H9 (cell line): ENCODE data around the gene LRIG1. TPM values are rescaled to one million over a fixed set of nuclear protein-coding genes. Genes with fewer than 3 reads are reported as not detected.

Source experiments
- DNase-seq: peaks from one replicate; pipeline ENCODE4 v3.0.0-alpha.2; 2017
- H2AFZ ChIP-seq: one replicate; pipeline ENCODE4 v1.6.1; 2013; ENCODE audit warnings: mild to moderate bottlenecking, low read length, control low read depth, moderate library complexity
- H2AK5ac ChIP-seq: 2 replicates; pipeline ENCODE4 v1.6.1; 2013; ENCODE audit warnings: low read length, control low read depth, mixed read lengths; ENCODE audit not compliant: insufficient read length
- H2BK120ac ChIP-seq: one replicate; pipeline ENCODE4 v1.6.1; 2013; ENCODE audit warnings: low read depth, mild to moderate bottlenecking, low read length, control low read depth, inconsistent platforms; ENCODE audit not compliant: poor library complexity, severe bottlenecking
- H2BK12ac ChIP-seq: 2 replicates; pipeline ENCODE4 v1.6.1; 2013; ENCODE audit warnings: low read length, control low read depth, mixed read lengths, low read depth; ENCODE audit not compliant: insufficient read length
- H2BK15ac ChIP-seq: 2 replicates; pipeline ENCODE4 v1.6.1; 2013; ENCODE audit warnings: low read depth, low read length, control low read depth
- H2BK20ac ChIP-seq: one replicate; pipeline ENCODE4 v1.6.1; 2013; ENCODE audit warnings: low read depth, mild to moderate bottlenecking, low read length, control low read depth, inconsistent platforms; ENCODE audit not compliant: poor library complexity, severe bottlenecking
- H2BK5ac ChIP-seq: 2 replicates; pipeline ENCODE4 v1.6.1; 2013; ENCODE audit warnings: low read length, control low read depth, mixed read lengths; ENCODE audit not compliant: insufficient read length
- H3K14ac ChIP-seq: 2 replicates; pipeline ENCODE4 v1.6.1; 2013; ENCODE audit warnings: low read length, control low read depth; ENCODE audit not compliant: insufficient read depth
- H3K18ac ChIP-seq: 2 replicates; pipeline ENCODE4 v1.6.1; 2013; ENCODE audit warnings: low read depth, mild to moderate bottlenecking, mixed read lengths, low read length, control low read depth; ENCODE audit not compliant: insufficient read length
- H3K23ac ChIP-seq: 2 replicates; pipeline ENCODE4 v1.6.1; 2013; ENCODE audit warnings: low read length, control low read depth, mixed read lengths, low read depth; ENCODE audit not compliant: insufficient read length
- H3K23me2 ChIP-seq: 2 replicates; pipeline ENCODE4 v1.6.1; 2013; ENCODE audit warnings: low read depth, mild to moderate bottlenecking, mixed read lengths, low read length, control low read depth; ENCODE audit not compliant: insufficient read length, poor library complexity, severe bottlenecking
- H3K27ac ChIP-seq: 2 replicates; pipeline ENCODE4 v1.5.1; 2013; ENCODE audit warnings: low read length, control low read depth, mixed read lengths, low read depth; ENCODE audit not compliant: insufficient read length
- H3K27me3 ChIP-seq: 2 replicates; pipeline ENCODE4 v1.6.1; 2013; ENCODE audit warnings: low read length, control low read depth, inconsistent platforms; ENCODE audit not compliant: insufficient read depth
- H3K4ac ChIP-seq: 2 replicates; pipeline ENCODE4 v1.6.1; 2013; ENCODE audit warnings: low read depth, mild to moderate bottlenecking, control low read depth, inconsistent platforms, low read length, moderate library complexity
- H3K4me1 ChIP-seq: 2 replicates; pipeline ENCODE4 v1.6.1; 2013; ENCODE audit warnings: low read length, control low read depth, inconsistent platforms; ENCODE audit not compliant: insufficient read depth
- H3K4me2 ChIP-seq: 2 replicates; pipeline ENCODE4 v1.6.1; 2013; ENCODE audit warnings: low read length, control low read depth, mixed read lengths; ENCODE audit not compliant: insufficient read length, insufficient read depth
- H3K56ac ChIP-seq: 2 replicates; pipeline ENCODE4 v1.6.1; 2013; ENCODE audit warnings: low read depth, mild to moderate bottlenecking, mixed read lengths, low read length, control low read depth; ENCODE audit not compliant: insufficient read length
- H3K79me1 ChIP-seq: 2 replicates; pipeline ENCODE4 v1.6.1; 2013; ENCODE audit warnings: low read depth, mild to moderate bottlenecking, moderate library complexity, low read length, control low read depth, inconsistent platforms; ENCODE audit not compliant: insufficient read depth, poor library complexity, severe bottlenecking
- H3K79me2 ChIP-seq: 2 replicates; pipeline ENCODE4 v1.6.1; 2013; ENCODE audit warnings: low read length, control low read depth, inconsistent platforms; ENCODE audit not compliant: insufficient read depth
- H3K9ac ChIP-seq: 2 replicates; pipeline ENCODE4 v1.6.1; 2013; ENCODE audit warnings: low read length, control low read depth, mixed read lengths; ENCODE audit not compliant: insufficient read length; ENCODE audit errors: extremely low read depth
- H3K9me3 ChIP-seq: one replicate; pipeline ENCODE4 v1.6.1; 2013; ENCODE audit warnings: low read depth, low read length, inconsistent platforms; ENCODE audit not compliant: control insufficient read depth
- H3T11ph ChIP-seq: one replicate; pipeline ENCODE4 v1.6.1; 2013; ENCODE audit warnings: mild to moderate bottlenecking, low read length, control low read depth, inconsistent platforms
- H4K20me1 ChIP-seq: one replicate; pipeline ENCODE4 v1.6.1; 2013; ENCODE audit not compliant: control insufficient read depth, insufficient read length, insufficient read depth
- H4K5ac ChIP-seq: 2 replicates; pipeline ENCODE4 v1.6.1; 2013; ENCODE audit warnings: low read depth, mild to moderate bottlenecking, mixed read lengths, low read length, control low read depth; ENCODE audit not compliant: insufficient read length
- H4K8ac ChIP-seq: replicated peaks from 2 replicates; pipeline ENCODE4 v1.6.1; 2013; ENCODE audit warnings: low read length, control low read depth, mixed read lengths, low read depth; ENCODE audit not compliant: insufficient read length
- H4K91ac ChIP-seq: 2 replicates; pipeline ENCODE4 v1.6.1; 2013; ENCODE audit warnings: low read depth, mild to moderate bottlenecking, moderate library complexity, mixed read lengths, low read length, control low read depth; ENCODE audit not compliant: insufficient read length
- H3K27ac Mint-ChIP-seq, 3 experiments: 2 replicates in 2 of 3; 3 replicates in 1 of 3; pipeline ENCODE4 v1.8.0; 2020 to 2021; ENCODE audit warnings: mixed read lengths in 3 of 3, mild to moderate bottlenecking in 1 of 3, moderate library complexity in 1 of 3
- H3K27me3 Mint-ChIP-seq: 2 replicates; pipeline ENCODE4 v1.8.0; 2021; ENCODE audit warnings: low read depth, mild to moderate bottlenecking, moderate library complexity, mixed read lengths
- H3K36me3 Mint-ChIP-seq, 3 experiments: 2 replicates in 2 of 3; 3 replicates in 1 of 3; pipeline ENCODE4 v1.8.0; 2020 to 2021; ENCODE audit warnings: low read depth in 3 of 3, mixed read lengths in 3 of 3; ENCODE audit not compliant: insufficient read depth in 1 of 3
- H3K4me1 Mint-ChIP-seq, 2 experiments: 2 replicates each; pipeline ENCODE4 v1.8.0; 2020; ENCODE audit warnings: mixed read lengths in 2 of 2
- H3K4me3 Mint-ChIP-seq, 2 experiments: 2 replicates in 1 of 2; 3 replicates in 1 of 2; pipeline ENCODE4 v1.8.0; 2020 to 2021; ENCODE audit warnings: mild to moderate bottlenecking in 2 of 2, mixed read lengths in 2 of 2, moderate library complexity in 1 of 2
- H3K9me3 Mint-ChIP-seq, 2 experiments: 2 replicates in 1 of 2; 3 replicates in 1 of 2; pipeline ENCODE4 v1.8.0; 2020; ENCODE audit warnings: mild to moderate bottlenecking in 2 of 2, mixed read lengths in 2 of 2, moderate library complexity in 1 of 2
- CTCF ChIP-seq: fragments of 200-600 bp; sonication (generic); conservative IDR thresholded peaks from 3 replicates; pipeline ENCODE4 v1.8.0; 2021; ENCODE audit warnings: antibody characterized with exemption, mild to moderate bottlenecking
- WGBS: extraction: QIAGEN DNeasy Blood & Tissue Kit; methylation state at CpG from one replicate; pipeline ENCODE4 v1.1.7; 2013; ENCODE audit warnings: missing lambda C conversion rate, low lambda C conversion rate, mixed read lengths; ENCODE audit not compliant: insufficient read length; ENCODE audit errors: extremely low coverage; 5-methylcytosine and 5-hydroxymethylcytosine counted together
- total RNA-seq: library from RNA; stranded (reverse); gene quantifications from 2 replicates; pipeline ENCODE4 v1.2.1, GENCODE V29; 2021

Gene LRIG1
- total RNA-seq, 1 experiment from 2014 or later, result 70.3 TPM

DNA sequence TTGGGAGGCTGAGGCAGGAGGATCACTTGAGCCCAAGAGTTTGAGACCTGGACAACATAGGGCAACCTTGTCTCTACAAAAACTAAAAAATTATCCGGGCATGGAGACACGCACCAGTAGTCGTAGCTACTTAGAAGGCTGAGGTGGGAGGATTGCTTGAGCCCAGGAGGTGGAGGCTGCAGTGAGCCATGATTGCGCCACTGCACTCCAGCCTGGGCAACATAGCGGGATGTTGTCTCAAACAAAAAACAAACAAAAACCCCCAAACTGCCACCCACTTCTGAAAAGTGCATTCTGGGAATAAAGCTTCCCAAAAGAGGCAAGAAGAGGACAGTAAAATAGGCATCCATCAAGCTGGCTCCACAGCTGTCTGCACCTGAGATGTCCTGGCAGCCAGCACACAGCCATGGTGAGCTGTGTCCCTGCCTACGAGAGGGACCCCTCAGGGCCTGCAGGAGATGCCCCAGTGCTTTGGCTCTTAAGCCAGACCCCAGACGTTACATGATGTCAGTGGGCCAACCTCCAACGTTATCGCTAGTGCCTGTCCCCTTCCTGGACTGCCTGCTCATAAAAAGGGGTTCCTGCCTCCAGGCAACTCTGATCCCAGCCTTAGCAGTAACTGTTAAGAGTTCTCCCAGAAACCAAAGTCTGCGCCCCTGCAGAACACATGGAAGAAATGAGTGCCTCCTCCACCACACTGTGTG lies 101.1 kb downstream of the LRIG1 start:
- Histone ChIP-seq H2BK20ac (no peak overlapping the region), H4K20me1 (no peaks in the 10 kb centered on the region), H2BK12ac (no peak overlapping the region), H3K9ac (no peak overlapping the region), H3K27ac (no peak overlapping the region), H2BK15ac (no peak overlapping the region), H3K79me1 (peaks cover 5% of the 10 kb centered on the region), H3K79me2 (no peaks in the 10 kb centered on the region), H3K4me2 (no peak overlapping the region), H3K14ac (no peak overlapping the region), H3K27me3 (no peaks in the 10 kb centered on the region), H3T11ph (no peak overlapping the region), H2BK5ac (no peak overlapping the region), H3K23me2 (no peaks in the 10 kb centered on the region), H2AK5ac (no peak overlapping the region), H4K91ac (no peak overlapping the region), H3K18ac (no peak overlapping the region), H4K8ac (no peak overlapping the region), H3K4me1 (no peaks in the 10 kb centered on the region), H3K23ac (no peak overlapping the region), H3K56ac (no peak overlapping the region), H2BK120ac (no peak overlapping the region), H2AFZ (no peak overlapping the region), H4K5ac (no peak overlapping the region), H3K9me3 (no peaks in the 10 kb centered on the region), H3K4ac (no peak overlapping the region)
- no peak for TF ChIP-seq CTCF
- H3K27ac Mint-ChIP-seq, result peak overlapping the region in 2 of 3 experiments; percentile 71 to 73; a peak in 3 of 7 replicates
- DNase-seq, result no peak
- WGBS, result no CpG with 5 or more reads among the region's 10 CpGs
- no peak overlapping the region for H3K4me3 Mint-ChIP-seq
- no peaks in the 10 kb centered on the region; the same call in 1 of the 2 replicates for H3K27me3 Mint-ChIP-seq
- peaks cover 25 to 28% of the 10 kb centered on the region in 2 experiments for H3K4me1 Mint-ChIP-seq
- H3K36me3 Mint-ChIP-seq, result peaks cover 61 to 95% (median 90%) of the 10 kb centered on the region in 3 experiments
- H3K9me3 Mint-ChIP-seq, result no peaks in the 10 kb centered on the region; a peak in 1 of 5 replicates
